Glutamatergic neuron (in vitro differentiated cells): ENCODE results near the gene EIF4G3. TPM values are rescaled to one million over a fixed set of nuclear protein-coding genes. Genes with fewer than 3 reads are reported as not detected.
A peak's percentile ranks its signal among the peaks of the same experiment; 100 is the strongest.
"Not testable (repeated sequence)": the region's sequence is repeated elsewhere in the genome, so short reads cannot be mapped to it uniquely, and the experiment has no call there.

ENCODE experiments used
- DNase-seq: peaks from one replicate; pipeline ENCODE4 v3.0.0; 2022
- H3K27ac Mint-ChIP-seq: one replicate; pipeline ENCODE4 v1.8.0; 2020; ENCODE audit warnings: mild to moderate bottlenecking, mixed read lengths, inconsistent platforms; ENCODE audit not compliant: unreplicated experiment
- H3K27me3 Mint-ChIP-seq: one replicate; pipeline ENCODE4 v1.8.0; 2020; ENCODE audit warnings: mild to moderate bottlenecking, moderate library complexity, mixed read lengths, inconsistent platforms; ENCODE audit not compliant: unreplicated experiment
- H3K36me3 Mint-ChIP-seq: one replicate; pipeline ENCODE4 v1.8.0; 2020; ENCODE audit warnings: mild to moderate bottlenecking, mixed read lengths, inconsistent platforms; ENCODE audit not compliant: unreplicated experiment
- H3K4me1 Mint-ChIP-seq: one replicate; pipeline ENCODE4 v1.8.0; 2020; ENCODE audit warnings: mild to moderate bottlenecking, low read depth, mixed read lengths, inconsistent platforms; ENCODE audit not compliant: unreplicated experiment
- H3K4me3 Mint-ChIP-seq: one replicate; pipeline ENCODE4 v1.8.0; 2020; ENCODE audit warnings: mild to moderate bottlenecking, mixed read lengths, inconsistent platforms; ENCODE audit not compliant: unreplicated experiment
- H3K9me3 Mint-ChIP-seq: one replicate; pipeline ENCODE4 v1.8.0; 2020; ENCODE audit warnings: mild to moderate bottlenecking, moderate library complexity, mixed read lengths, inconsistent platforms; ENCODE audit not compliant: unreplicated experiment
- total RNA-seq: library from RNA; stranded (reverse); fragmentation: NEBNext Ultra II Directional; extraction: Animal tissue kit (Norgen Biotek cat#: 25700); gene quantifications from one replicate; pipeline ENCODE4 v1.2.1, GENCODE V29; 2021; ENCODE audit not compliant: unreplicated experiment
- TF ChIP-seq, protein P1 (sequence below): fragments of 200-600 bp; sonication (generic); IDR thresholded peaks from one replicate; pipeline ENCODE4 v1.5.0; 2021; ENCODE audit not compliant: partially characterized antibody, unreplicated experiment

Gene EIF4G3
- total RNA-seq, 1 donor from 2014 or later, result 100 TPM

DNA sequence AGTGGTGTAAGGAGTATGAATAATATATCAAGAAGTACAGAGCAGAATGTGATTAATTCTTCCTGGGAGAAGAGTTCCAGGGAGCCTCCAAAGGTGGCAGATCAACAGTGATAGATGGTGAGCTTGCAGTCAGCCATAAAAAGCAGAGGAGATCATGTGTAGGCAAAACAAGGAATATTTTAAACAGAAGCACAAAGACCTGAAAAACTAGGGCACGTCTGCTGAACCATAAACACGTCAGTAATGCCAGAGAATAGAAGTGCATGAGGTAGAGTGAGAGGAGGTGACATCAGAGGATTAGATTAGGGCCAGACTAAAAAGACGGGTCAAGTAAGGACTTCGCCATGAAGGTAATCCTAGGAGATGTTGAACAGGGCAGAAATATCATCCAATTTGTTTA lies 151.8 kb downstream of the EIF4G3 start:
- TF ChIP-seq, protein P1, sequence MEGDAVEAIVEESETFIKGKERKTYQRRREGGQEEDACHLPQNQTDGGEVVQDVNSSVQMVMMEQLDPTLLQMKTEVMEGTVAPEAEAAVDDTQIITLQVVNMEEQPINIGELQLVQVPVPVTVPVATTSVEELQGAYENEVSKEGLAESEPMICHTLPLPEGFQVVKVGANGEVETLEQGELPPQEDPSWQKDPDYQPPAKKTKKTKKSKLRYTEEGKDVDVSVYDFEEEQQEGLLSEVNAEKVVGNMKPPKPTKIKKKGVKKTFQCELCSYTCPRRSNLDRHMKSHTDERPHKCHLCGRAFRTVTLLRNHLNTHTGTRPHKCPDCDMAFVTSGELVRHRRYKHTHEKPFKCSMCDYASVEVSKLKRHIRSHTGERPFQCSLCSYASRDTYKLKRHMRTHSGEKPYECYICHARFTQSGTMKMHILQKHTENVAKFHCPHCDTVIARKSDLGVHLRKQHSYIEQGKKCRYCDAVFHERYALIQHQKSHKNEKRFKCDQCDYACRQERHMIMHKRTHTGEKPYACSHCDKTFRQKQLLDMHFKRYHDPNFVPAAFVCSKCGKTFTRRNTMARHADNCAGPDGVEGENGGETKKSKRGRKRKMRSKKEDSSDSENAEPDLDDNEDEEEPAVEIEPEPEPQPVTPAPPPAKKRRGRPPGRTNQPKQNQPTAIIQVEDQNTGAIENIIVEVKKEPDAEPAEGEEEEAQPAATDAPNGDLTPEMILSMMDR, result no peak
- H3K27me3 Mint-ChIP-seq, result peaks cover 2% of the 10 kb centered on the region
- peak overlapping the region; percentile 85 for H3K27ac Mint-ChIP-seq
- peaks cover 5% of the 10 kb centered on the region for H3K36me3 Mint-ChIP-seq
- no peak for DNase-seq
- H3K9me3 Mint-ChIP-seq, result peaks cover 1% of the 10 kb centered on the region
- peaks cover 8% of the 10 kb centered on the region for H3K4me1 Mint-ChIP-seq
- no peak overlapping the region for H3K4me3 Mint-ChIP-seq

DNA sequence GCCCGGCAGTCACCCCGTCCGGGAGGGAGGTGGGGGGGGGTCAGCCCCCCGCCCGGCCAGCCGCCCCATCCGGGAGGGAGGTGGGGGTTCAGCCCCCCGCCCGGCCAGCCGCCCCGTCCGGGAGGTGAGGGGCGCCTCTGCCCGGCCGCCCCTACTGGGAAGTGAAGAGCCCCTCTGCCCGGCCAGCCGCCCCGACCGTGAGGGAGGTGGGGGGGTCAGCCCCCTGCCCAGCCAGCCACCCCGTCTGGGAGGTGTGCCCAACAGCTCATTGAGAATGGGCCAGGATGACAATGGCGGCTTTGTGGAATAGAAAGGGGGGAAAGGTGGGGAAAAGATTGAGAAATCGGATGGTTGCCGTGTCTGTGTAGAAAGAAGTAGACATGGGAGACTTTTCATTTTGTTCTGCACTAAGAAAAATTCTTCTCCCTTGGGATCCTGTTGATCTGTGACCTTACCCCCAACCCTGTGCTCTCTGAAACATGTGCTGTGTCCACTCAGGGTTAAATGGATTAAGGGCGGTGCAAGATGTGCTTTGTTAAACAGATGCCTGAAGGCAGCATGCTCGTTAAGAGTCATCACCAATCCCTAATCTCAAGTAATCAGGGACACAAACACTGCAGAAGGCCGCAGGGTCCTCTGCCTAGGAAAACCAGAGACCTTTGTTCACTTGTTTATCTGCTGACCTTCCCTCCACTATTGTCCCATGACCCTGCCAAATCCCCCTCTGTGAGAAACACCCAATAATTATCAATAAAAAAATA lies 152.4 kb downstream of the EIF4G3 start:
- not testable (repeated sequence) for H3K4me1 Mint-ChIP-seq, DNase-seq, H3K27ac Mint-ChIP-seq, H3K9me3 Mint-ChIP-seq, H3K27me3 Mint-ChIP-seq, H3K4me3 Mint-ChIP-seq, H3K36me3 Mint-ChIP-seq

- no peak overlapping the region for H3K4me3 Mint-ChIP-seq
Observed at GRCh38 chr1:21022279-21023040, 154.2 kb downstream of the EIF4G3 start.

DNA sequence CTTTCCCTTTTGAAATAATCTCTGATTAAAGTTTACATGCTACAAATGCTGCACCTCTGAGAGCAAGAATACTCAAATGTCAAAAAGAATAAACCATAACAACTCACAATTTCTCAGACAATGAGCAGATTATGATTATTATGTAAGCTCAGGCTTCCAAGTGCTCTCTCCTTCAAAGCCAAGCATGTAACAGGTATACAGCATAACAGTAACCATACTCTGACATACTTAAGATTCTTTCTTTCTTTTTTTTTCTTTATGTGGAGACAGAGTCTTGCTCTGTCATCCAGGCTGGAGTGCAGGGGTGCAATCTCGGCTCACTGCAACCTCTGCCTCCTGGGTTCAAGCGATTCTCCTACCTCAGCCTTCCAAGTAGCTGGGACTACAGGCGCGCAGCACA lies 155.4 kb downstream of the EIF4G3 start:
- Mint-ChIP-seq H3K27me3 (no peaks in the 10 kb centered on the region), H3K4me3 (no peak overlapping the region), H3K27ac (no peak overlapping the region), H3K36me3 (peaks cover 5% of the 10 kb centered on the region), H3K4me1 (peaks cover 8% of the 10 kb centered on the region), H3K9me3 (peaks cover 1% of the 10 kb centered on the region)
- TF ChIP-seq, protein P1, result no peak
- DNase-seq, result no peak

More at GRCh38 chr1:21022279-21023040, 154.2 kb downstream of the EIF4G3 start:
- Mint-ChIP-seq H3K27ac (peak overlapping the region; percentile 31), H3K4me1 (peaks cover 8% of the 10 kb centered on the region), H3K36me3 (peaks cover 5% of the 10 kb centered on the region), H3K9me3 (peaks cover 1% of the 10 kb centered on the region), H3K27me3 (no peaks in the 10 kb centered on the region)
- no peak for DNase-seq
- TF ChIP-seq, protein P1, result no peak

GRCh38 chr1:21020151-21020550 lies 156.5 kb downstream of the EIF4G3 start:
- H3K9me3 Mint-ChIP-seq, result peaks cover 1% of the 10 kb centered on the region
- no peak overlapping the region for H3K4me3 Mint-ChIP-seq
- H3K4me1 Mint-ChIP-seq, result peaks cover 7% of the 10 kb centered on the region
- peaks cover 5% of the 10 kb centered on the region for H3K36me3 Mint-ChIP-seq
- TF ChIP-seq, protein P1, result no peak
- H3K27ac Mint-ChIP-seq, result no peak overlapping the region
- no peaks in the 10 kb centered on the region for H3K27me3 Mint-ChIP-seq
- no peak for DNase-seq
